K562 treated with DMSO at 1 percent for 12 hours (cell line): Measurements from ENCODE around the gene SLFN13. TPM values are rescaled to one million over a fixed set of nuclear protein-coding genes. Genes with fewer than 3 reads are reported as not detected.

Experiments used
- total RNA-seq: library from RNA; unstranded; fragments of 300-600 nt; gene quantifications from 2 replicates; pipeline ENCODE4 v1.2.3, GENCODE V29; 2022; ENCODE audit not compliant: insufficient read depth

SLFN13 gene, protein sequence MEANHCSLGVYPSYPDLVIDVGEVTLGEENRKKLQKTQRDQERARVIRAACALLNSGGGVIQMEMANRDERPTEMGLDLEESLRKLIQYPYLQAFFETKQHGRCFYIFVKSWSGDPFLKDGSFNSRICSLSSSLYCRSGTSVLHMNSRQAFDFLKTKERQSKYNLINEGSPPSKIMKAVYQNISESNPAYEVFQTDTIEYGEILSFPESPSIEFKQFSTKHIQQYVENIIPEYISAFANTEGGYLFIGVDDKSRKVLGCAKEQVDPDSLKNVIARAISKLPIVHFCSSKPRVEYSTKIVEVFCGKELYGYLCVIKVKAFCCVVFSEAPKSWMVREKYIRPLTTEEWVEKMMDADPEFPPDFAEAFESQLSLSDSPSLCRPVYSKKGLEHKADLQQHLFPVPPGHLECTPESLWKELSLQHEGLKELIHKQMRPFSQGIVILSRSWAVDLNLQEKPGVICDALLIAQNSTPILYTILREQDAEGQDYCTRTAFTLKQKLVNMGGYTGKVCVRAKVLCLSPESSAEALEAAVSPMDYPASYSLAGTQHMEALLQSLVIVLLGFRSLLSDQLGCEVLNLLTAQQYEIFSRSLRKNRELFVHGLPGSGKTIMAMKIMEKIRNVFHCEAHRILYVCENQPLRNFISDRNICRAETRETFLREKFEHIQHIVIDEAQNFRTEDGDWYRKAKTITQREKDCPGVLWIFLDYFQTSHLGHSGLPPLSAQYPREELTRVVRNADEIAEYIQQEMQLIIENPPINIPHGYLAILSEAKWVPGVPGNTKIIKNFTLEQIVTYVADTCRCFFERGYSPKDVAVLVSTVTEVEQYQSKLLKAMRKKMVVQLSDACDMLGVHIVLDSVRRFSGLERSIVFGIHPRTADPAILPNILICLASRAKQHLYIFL
- 0.36 and 2.0 TPM in 2 replicates for total RNA-seq

DNA sequence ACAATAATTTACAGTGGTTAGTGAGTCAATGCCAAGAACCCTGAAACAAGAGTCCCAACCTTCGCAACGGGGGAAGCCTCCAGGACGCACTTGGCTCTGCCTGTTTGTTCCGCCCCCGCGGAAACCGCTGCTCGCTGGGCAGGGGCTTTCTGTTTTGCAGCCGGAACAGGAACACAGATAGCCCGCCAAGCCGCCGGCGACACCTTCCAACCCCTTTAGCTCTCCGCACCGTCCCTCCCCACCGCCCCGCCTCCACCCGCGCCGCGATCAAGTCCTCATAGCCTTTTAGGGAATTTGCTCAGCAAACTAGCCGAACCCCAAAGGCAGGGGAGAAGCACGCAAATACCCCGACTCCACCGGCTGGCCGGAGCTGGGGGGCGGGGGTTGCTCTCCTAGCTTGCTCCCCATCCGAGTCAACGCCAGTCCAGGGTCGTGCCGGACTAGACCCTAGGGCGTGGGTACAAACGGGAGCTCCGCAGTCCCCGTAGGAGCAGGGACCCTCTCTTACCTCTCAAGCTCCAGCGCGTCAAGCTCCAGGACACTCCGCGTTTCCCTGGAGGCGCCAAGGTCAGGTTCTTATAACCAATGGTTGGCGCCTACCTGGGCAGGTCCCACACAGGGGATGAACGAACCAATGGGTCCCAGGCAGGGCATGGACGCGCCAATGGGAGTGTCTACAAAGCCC is at the start of gene SLFN13:
SLFN13 (minus strand) TSS at position 553 of the 685 bp plus-strand sequence. CDS start 3,086 bp downstream, outside the sequence.

DNA sequence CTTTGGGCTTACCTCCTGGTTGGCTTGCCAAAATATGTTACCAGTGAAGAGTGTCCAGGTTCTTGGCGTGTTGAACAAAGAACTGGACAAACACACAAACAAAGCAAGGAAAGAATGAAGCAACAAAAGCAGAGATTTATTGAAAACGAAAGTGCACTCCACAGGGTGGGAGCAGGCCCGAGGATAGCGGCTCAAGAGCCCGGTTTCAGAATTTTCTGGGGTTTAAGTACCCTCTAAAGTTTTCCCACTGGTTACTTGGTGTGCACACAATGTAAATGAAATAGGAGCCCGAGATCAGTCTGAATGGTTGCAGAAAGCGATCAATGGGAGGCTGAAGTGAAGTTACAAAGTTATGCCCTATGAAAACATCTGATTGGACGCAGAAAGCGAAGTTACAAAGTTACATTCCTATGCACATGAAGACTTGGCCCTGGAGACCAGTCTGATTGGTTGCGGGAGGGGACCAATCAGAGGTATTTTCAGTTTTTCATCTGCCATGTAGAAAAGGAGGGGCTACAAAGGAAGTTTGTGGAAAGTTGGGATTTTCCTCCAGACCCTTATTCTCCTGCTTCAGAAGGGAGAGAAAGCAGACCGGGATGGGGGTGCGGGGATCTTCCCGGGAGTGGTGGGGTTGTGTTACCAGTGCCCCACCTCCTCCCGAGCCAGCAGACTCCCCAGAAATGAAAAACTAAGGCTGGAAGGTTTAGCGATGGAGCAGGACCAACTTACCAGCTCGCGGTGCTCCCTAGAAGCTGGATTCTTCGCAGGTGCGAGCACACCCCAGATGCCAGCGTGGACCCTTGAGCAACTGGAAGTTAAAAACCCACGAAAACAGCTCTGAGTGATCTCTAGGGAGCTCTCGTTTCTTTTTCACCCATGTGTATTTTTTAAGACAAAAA is 16.1 kb downstream of the SLFN13 start, which contains the start of gene SLFN12:
SLFN12 (minus strand) TSS at position 325 of the 899 bp plus-strand sequence. CDS start 9,472 bp downstream, outside the sequence.

Other genes starting within 250 kb of the SLFN13 start
- 0.84 and 1.3 TPM in 2 replicates for gene SLFN5, start 205.7 kb downstream of the SLFN13 start, total RNA-seq
- not detected in 2 replicates for gene SLFN11, start 75.1 kb downstream of the SLFN13 start, total RNA-seq
- gene SLFN12, start 16.3 kb downstream of the SLFN13 start, total RNA-seq: 0.35 TPM in 1 of 2 replicates, not detected in the other
- 0.72 TPM in 1 of 2 replicates, not detected in the other for gene SLFN12L, start 88.9 kb upstream of the SLFN13 start, total RNA-seq
- gene SLFN14, start 112.1 kb upstream of the SLFN13 start, total RNA-seq: 0.82 and 3.3 TPM in 2 replicates
- gene PEX12, start 129.8 kb upstream of the SLFN13 start, total RNA-seq: 5.6 and 6.1 TPM in 2 replicates
- 41.9 and 120 TPM in 2 replicates for gene AP2B1, start 138.6 kb upstream of the SLFN13 start, total RNA-seq